ENCODE results near the gene CRYBB3. TPM values are rescaled to one million over a fixed set of nuclear protein-coding genes. Genes with fewer than 3 reads are reported as not detected.

The CRYBB3 gene
- total RNA-seq, 4 donors from 2014 or later = 0.65 TPM; not detected in 3

DNA sequence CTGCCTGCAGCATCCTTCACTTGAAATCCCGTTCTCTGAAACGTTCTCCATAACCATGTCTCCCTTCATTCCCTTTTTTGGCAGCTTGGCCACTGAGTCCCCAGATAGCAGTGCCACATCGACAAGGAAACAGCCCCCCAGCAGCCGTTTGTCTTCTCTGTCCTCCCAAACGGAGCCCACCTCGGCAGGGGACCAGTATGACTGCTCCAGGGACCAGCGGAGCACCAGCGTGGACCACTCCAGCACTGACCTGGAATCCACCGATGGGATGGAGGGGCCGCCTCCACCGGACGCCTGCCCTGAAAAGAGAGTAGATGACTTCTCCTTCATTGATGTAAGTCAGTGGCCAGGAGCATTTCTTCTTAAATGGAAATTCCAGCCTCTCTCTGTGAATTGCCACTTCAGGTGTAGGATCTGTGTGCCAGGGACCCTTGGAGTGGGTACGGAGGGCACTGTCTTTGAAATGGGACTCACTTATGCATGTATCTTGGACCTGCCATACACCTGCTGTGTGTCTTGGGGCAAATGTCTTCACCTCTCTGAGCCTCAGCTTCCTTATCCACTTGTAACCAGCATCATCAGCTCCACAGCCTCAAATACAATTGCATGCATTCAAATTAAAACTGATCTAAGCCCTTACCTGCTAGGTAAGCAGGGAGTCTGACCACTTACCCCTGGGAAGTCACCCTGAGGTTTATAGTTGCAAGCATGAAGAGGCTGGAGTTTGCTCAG, 25.3 kb upstream of the CRYBB3 start:
- 86 to 87% methylated on average over 11 to 13 of the region's 13 CpGs for WGBS, 2 donors
- H3K4me3 ChIP-seq (ENCODE audit: low read depth, poor library complexity, severe bottlenecking) = no peak overlapping the region
- intact Hi-C loops (cut with DNase I; ENCODE audit: low total_unique reads) = loop anchor here (2.0 kb wide), 1 partner anchor 66 kb away; no protein-coding TSS in a partner anchor
- TF ChIP-seq, protein P1, sequence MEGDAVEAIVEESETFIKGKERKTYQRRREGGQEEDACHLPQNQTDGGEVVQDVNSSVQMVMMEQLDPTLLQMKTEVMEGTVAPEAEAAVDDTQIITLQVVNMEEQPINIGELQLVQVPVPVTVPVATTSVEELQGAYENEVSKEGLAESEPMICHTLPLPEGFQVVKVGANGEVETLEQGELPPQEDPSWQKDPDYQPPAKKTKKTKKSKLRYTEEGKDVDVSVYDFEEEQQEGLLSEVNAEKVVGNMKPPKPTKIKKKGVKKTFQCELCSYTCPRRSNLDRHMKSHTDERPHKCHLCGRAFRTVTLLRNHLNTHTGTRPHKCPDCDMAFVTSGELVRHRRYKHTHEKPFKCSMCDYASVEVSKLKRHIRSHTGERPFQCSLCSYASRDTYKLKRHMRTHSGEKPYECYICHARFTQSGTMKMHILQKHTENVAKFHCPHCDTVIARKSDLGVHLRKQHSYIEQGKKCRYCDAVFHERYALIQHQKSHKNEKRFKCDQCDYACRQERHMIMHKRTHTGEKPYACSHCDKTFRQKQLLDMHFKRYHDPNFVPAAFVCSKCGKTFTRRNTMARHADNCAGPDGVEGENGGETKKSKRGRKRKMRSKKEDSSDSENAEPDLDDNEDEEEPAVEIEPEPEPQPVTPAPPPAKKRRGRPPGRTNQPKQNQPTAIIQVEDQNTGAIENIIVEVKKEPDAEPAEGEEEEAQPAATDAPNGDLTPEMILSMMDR (IDR thresholded peaks at IDR 0.05) = no peak
- TF ChIP-seq POLR2A (IDR thresholded peaks at IDR 0.05) = no peak
- no peak for DNase-seq (ENCODE audit: low spot score in 2 of 2)

DNA sequence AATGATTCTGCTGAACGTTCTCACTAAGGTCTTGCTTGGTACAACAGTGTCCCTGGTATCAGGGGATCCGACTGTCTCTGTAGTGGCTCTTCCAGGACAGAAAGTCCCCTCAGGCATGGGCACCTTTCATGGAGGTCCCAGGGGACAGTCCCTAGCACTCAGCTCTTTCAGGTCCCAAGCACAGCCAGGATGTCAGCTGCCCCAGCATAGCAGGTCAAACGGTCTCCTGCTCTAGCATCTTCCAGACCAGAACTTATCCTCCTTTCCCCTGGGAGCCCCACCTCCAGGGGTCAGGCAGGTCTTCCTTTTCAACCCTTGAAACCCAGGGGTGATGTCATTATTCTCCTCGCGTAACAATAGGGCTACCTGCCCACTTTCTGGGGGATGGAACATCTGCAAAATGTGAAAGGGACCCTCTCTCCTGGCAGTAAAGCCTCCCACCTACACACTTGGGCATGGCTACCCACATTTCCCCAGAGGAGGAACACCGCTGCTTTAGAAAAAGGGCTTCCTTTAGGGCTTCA, 24.7 kb upstream of the CRYBB3 start:
- H3K4me3 ChIP-seq (ENCODE audit: low read depth, poor library complexity, severe bottlenecking) = no peak overlapping the region
- no peak for DNase-seq (ENCODE audit: low spot score in 2 of 2)
- 76 to 77% methylated on average over 6 of the region's 6 CpGs for WGBS, 2 donors
- intact Hi-C loops (cut with DNase I; ENCODE audit: low total_unique reads) = loop anchor here (2.0 kb wide), 1 partner anchor 66 kb away; no protein-coding TSS in a partner anchor
- TF ChIP-seq, protein P1 (IDR thresholded peaks at IDR 0.05) = no peak
- TF ChIP-seq POLR2A (IDR thresholded peaks at IDR 0.05) = no peak

DNA sequence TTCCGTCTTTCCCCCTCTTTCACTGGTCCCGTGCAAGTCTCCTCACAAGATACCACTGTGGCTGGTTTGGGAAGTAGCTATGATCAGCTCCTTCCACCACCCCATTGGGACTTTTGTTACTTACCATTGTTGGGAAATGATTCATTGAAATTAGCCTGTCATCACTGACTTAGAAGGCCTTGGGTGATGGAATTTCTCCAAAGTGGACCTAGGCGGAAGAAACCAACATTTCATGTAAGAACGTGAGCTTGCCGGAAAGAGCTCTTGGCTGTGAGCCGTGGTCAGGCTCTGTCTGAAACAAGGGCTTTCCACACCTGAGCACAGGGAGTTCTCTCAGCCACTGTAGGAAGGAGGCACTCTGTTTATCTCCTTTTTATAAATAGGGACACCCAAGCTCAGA, 23.5 kb upstream of the CRYBB3 start:
- H3K4me3 ChIP-seq (ENCODE audit: low read depth, poor library complexity, severe bottlenecking) = no peak overlapping the region
- no peak for DNase-seq (ENCODE audit: low spot score in 2 of 2)
- 50 to 80% methylated on average over 6 of the region's 6 CpGs for WGBS, 2 donors
- intact Hi-C loops (cut with DNase I; ENCODE audit: low total_unique reads) = no loop called here
- no peak for TF ChIP-seq POLR2A (IDR thresholded peaks at IDR 0.05)
- TF ChIP-seq, protein P1 (IDR thresholded peaks at IDR 0.05) = no peak

DNA sequence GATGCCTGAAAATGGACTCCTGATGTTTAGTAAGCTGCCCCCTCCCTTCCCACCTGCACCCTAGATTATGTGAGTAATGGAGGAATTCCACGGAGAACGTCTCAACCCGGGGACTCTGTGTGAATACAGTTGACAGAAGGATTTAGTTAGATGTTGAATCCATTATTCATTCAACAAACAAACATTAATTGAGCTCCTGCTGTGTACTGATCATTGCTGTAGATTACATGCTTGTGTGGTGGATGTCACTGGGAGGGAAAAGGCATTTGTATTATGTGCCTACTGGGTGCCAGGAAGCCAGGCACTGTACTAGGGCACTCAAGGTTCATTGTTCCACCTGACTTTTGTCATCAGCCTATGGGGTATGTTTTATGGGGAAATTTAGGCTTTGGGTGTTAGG, 22.9 kb upstream of the CRYBB3 start:
- no peak overlapping the region for H3K4me3 ChIP-seq (ENCODE audit: low read depth, poor library complexity, severe bottlenecking)
- intact Hi-C loops (cut with DNase I; ENCODE audit: low total_unique reads) = no loop called here
- DNase-seq (ENCODE audit: low spot score in 2 of 2) = no peak
- TF ChIP-seq, protein P1 (IDR thresholded peaks at IDR 0.05) = no peak
- no peak for TF ChIP-seq POLR2A (IDR thresholded peaks at IDR 0.05)
- WGBS, 2 donors = 78 to 84% methylated on average over 3 of the region's 3 CpGs

DNA sequence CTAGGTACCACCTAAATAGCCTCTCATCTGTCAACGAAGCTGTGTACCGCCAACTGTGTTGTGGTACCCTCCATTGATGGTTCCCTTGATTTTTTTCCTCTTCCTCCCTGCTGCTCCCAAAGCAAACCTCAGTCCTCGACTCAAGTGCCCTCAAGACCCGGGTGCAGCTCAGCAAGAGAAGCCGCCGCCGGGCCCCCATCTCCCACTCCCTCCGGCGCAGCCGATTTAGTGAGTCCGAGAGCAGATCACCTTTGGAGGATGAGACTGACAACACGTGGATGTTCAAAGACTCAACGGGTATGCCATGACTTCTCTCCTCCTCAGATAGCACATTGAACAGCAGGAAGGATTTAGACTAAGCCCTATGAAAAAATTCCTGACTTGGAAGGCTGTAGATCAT, 22.4 kb upstream of the CRYBB3 start:
- 92% methylated on average over 13 of the region's 13 CpGs for WGBS, 2 donors
- intact Hi-C loops (cut with DNase I; ENCODE audit: low total_unique reads) = no loop called here
- DNase-seq (ENCODE audit: low spot score in 2 of 2) = no peak
- H3K4me3 ChIP-seq (ENCODE audit: low read depth, poor library complexity, severe bottlenecking) = no peak overlapping the region
- no peak for TF ChIP-seq POLR2A (IDR thresholded peaks at IDR 0.05)
- TF ChIP-seq, protein P1 (IDR thresholded peaks at IDR 0.05) = no peak

All from lower leg skin (tissue), 4 donors.